Measurements from ENCODE around the gene ST3GAL3. TPM values are rescaled to one million over a fixed set of nuclear protein-coding genes. Genes with fewer than 3 reads are reported as not detected.
A peak's percentile ranks its signal among the peaks of the same experiment; 100 is the strongest.

Gene ST3GAL3
- total RNA-seq, 1 donor from 2014 or later = 18.3 TPM

- peak overlapping the region; percentile 64 for H3K4me3 ChIP-seq (ENCODE audit: low read depth, low read length)
- TF ChIP-seq, protein P1, sequence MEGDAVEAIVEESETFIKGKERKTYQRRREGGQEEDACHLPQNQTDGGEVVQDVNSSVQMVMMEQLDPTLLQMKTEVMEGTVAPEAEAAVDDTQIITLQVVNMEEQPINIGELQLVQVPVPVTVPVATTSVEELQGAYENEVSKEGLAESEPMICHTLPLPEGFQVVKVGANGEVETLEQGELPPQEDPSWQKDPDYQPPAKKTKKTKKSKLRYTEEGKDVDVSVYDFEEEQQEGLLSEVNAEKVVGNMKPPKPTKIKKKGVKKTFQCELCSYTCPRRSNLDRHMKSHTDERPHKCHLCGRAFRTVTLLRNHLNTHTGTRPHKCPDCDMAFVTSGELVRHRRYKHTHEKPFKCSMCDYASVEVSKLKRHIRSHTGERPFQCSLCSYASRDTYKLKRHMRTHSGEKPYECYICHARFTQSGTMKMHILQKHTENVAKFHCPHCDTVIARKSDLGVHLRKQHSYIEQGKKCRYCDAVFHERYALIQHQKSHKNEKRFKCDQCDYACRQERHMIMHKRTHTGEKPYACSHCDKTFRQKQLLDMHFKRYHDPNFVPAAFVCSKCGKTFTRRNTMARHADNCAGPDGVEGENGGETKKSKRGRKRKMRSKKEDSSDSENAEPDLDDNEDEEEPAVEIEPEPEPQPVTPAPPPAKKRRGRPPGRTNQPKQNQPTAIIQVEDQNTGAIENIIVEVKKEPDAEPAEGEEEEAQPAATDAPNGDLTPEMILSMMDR (conservative IDR thresholded peaks at IDR 0.05; ENCODE audit: low read depth, low read length) = no peak
- DNase-seq (ENCODE audit: low read depth) = no peak
Measured at GRCh38 chr1:43979528-43980254, 272.4 kb downstream of the ST3GAL3 start.

DNA sequence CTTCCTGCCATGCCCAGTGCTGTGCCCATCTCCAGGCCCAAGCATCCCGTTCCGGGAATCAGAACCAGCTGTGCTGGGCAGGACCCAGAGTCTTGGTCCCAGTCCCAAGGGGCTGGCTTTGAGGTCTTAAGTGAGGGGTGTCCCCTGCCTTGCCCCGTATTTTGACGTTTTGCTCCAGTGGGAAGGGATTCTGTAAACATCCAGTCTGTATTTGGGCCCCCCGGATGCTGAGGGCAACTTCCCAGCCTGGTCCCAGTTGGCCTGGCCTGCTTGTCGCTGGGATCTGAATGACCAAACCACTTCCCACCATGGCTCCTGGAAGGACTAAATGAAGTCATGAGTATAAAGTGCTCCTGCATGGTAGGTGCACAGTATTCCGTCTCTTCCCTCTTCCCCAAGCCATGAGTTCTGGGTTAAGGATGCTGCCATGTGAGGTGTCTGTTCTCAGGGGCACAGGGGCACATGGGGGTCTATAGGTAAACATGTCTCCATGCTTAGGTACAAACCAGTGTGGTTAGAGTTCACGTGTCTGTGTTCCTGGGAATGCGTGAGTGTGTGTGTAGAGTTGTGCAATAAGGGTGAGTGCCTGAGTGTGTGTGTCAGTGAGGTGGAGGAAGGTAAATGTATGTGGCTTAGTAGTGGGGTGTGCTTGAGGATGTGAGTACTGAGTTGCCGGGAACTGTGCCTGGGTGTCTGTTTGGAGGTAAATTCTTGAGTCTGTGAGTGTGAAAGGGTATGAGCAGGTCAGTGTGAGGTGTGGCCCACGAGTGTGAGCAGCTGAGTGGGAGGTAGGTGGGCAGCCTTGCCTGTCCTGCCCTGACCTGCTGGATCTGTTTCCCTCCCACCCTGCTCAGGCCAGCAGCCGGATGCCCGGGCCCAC is 273.2 kb downstream of the ST3GAL3 start:
- peak overlapping the region; percentile 64 for H3K4me3 ChIP-seq (ENCODE audit: low read depth, low read length)
- TF ChIP-seq, protein P1 (conservative IDR thresholded peaks at IDR 0.05; ENCODE audit: low read depth, low read length) = no peak
- DNase-seq (ENCODE audit: low read depth) = no peak

Other genes starting within 250 kb of the ST3GAL3 start
- gene PTPRF, start 176.7 kb upstream of the ST3GAL3 start, total RNA-seq = 138 and 155 TPM in 2 replicates
- gene KDM4A, start 57.4 kb upstream of the ST3GAL3 start, total RNA-seq = 21.1 and 23.8 TPM in 2 replicates
- 2.0 and 14.1 TPM in 2 replicates for gene ARTN, start 226.3 kb downstream of the ST3GAL3 start, total RNA-seq
- gene IPO13, start 239.4 kb downstream of the ST3GAL3 start, total RNA-seq = 16.6 and 28.7 TPM in 2 replicates

All from epithelial cell of proximal tubule (primary cell).